OCI-LY7 (cell line): ENCODE results near the gene C4orf50.

ENCODE experiments used
- CTCF ChIP-seq: fragments of 200-600 bp; sonication (generic); conservative IDR thresholded peaks from 2 replicates; pipeline ENCODE4 v1.5.1; 2014; ENCODE audit warnings: mild to moderate bottlenecking, antibody characterized with exemption, low read length, moderate library complexity, mixed read lengths
- EZH2phosphoT487 ChIP-seq: fragments of 200-600 bp; sonication (generic); IDR thresholded peaks from 2 replicates; pipeline ENCODE4 v1.6.1; 2018; ENCODE audit warnings: low read depth, borderline replicate concordance, mild to moderate bottlenecking, mixed run types, antibody characterized with exemption, low read length, moderate library complexity, mixed read lengths

GRCh38 chr4:5851637-5852301 is 166.5 kb downstream of the C4orf50 start:
- TF ChIP-seq CTCF (no peak), EZH2phosphoT487 (no peak)
